GM19452 (cell line): ENCODE data around the gene SH2D1B.

Experiments used
- ATAC-seq: cut with Tn5 transposase; IDR thresholded peaks from one replicate; pipeline ENCODE4 v1.9.1; 2021; ENCODE audit not compliant: unreplicated experiment

The SH2D1B gene

DNA sequence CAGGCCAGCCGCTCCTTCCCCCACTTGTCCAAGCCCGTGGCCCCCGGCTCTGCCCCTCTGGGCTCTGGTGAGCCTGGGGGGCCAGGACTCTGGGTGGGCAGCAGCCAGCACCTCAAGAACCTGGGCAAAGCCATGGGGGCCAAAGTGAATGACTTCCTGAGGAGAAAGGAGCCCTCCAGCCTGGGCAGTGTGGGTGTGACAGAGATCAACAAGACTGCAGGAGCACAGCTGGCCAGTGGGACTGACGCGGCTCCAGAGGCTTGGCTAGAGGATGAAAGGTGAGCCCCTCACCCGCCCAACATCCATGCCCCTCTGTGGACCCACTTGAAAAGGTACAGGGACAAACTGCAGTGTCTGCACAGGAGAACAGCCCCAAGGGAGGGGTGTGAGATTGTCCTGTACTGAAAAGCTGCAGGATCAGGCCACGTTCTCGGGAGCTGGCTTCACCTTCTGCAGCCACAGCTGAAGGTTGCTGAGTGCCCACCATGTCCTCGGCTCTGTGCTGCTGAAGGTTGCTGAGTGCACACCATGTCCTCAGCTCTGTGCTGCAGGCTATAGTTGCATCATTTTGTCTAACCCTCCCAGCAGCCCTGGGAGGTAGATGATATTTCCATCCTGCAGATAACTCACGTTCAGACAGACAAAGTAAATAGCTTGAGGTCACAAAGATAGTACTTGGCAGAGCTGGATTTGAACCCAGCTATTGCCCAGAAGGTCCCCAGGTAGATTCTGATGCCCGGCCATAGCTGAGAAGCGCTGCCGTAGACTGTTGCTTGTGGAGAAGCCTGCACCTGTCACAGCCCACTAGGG is 29.8 kb downstream of the SH2D1B start:
- no peak for ATAC-seq

DNA sequence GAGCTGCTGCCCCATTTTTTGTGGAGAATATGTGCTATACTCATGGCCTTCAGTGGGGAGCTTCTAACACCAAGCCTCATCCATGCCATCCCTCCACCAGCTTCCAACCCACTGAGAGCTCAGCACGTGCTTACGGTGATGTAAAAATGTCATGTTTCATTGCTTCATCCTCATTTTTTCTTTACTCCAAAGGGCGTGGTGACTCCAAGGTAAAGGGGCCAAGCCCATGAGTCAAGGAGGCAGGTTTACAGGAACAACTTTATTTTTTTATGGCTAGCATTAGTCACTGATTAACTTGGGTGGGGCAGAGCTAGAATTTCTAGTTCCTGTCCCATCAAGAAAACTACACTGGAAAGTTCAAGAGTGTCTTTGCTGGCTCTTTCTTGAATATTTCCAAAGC is 30.6 kb downstream of the SH2D1B start, which contains the start of gene C1orf226:
TSS of gene C1orf226 (plus strand) at position 346 of the 400 bp plus-strand sequence. CDS start 174 bp downstream, outside the sequence.
- no peak for ATAC-seq

GRCh38 chr1:162380061-162380846 is 31.7 kb downstream of the SH2D1B start:
- no peak for ATAC-seq

DNA sequence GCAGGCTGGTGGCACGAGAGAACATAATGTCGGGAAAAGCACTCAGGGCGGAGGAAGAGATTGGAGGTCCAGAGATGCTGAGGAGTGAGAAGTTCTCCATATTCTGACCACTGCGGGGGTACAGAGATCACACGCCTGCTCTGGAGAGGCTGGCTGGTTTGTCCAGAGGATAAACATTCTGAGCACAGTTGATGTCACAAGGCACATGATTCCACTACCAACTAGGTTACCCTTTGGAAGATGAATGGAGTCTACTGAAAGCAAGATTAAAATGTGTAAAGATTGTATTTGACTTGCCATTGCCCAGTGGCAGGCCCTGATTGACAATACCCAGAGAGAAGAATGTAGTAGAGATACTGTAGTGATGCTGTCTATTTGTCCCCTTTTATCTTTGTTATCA is 35.2 kb downstream of the SH2D1B start, which contains the start of gene SPATA46:
TSS of gene SPATA46 (minus strand) at position 164 of the 400 bp plus-strand sequence. CDS start at position 100, 64 bp downstream.
- ATAC-seq = no peak

DNA sequence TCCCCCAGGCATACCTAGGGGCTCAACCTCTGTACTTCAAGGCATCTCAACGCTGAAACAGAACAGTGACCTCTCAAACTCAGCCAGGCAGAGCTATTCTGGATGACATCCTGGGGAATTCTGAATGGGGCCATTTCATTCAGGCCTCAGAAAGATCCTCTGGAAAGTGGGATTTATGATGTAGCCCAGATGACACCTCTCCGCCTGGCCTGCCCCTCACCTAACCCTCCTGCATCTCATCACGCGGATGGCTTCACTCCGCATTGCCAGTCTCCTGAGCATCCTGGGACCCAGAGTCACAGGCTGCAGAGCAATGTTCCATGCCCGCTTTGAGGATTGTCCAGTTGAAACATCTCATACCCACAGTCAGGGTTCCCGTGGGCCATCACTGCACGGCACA is 36.5 kb downstream of the SH2D1B start:
- ATAC-seq = no peak

- ATAC-seq = no peak
These were observed 37.5 kb downstream of the SH2D1B start for GRCh38 chr1:162374406-162374805.

GRCh38 chr1:162373541-162374260 is 38.2 kb downstream of the SH2D1B start:
- ATAC-seq = no peak

DNA sequence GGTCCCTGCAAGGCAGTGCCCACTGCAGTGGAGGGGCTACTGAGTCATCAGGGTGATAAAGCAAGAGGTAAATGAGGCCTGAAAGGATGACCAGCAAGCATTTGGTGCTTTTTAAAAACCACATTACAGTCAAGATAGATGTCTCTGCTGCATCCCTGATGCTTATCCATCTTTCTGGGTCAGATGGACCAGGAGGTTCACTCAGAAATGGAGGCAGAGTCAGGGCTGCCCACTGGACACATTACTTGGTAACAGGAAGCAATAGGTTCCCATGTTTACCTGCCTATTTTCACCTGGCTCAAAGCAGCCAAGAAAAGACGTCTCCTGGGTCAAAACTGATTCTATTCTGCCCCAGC is 38.9 kb downstream of the SH2D1B start:
- no peak for ATAC-seq

DNA sequence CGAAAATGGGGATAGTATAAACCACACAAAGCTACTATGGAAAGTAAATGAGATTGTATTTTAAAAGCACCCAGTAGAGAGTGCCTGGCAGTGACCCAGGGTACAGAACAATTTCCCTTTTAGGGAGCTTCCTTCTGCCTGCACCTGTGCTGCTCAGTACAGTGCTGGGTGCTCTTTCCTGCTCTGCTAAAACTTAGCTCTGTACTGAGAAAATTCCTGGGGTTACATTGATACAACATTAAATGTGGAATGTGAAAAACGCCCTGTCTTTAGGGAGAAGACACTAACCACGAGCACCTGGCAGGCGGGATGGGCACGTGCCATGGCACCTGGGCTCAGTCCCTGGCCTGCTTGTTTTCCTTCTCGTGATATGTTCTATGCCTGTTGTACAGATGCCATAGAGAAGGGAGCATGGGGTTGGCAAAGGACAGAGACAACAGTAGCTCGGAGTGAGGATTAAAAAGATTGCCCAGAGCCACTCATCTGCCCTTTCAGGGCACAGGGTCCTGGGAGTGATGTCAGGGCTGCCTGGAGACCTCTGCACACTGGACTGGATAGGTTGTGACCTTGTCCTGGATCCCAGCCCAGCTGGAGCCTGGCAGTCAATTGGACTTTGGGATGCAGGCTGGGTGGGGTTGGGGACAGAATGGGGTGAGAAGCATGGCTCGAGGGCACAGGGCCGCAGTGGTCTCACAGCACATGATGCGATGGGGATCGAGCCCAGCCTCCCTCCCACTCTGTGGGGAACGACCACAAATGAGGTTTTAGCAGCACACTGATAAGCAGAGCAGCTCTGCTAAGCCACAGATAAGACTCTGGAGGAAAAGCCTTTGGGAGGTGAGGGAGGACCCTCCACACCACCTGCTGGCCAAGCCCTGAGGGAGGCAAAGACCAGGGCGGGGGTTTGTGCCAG is 39.5 kb downstream of the SH2D1B start:
- ATAC-seq = no peak

DNA sequence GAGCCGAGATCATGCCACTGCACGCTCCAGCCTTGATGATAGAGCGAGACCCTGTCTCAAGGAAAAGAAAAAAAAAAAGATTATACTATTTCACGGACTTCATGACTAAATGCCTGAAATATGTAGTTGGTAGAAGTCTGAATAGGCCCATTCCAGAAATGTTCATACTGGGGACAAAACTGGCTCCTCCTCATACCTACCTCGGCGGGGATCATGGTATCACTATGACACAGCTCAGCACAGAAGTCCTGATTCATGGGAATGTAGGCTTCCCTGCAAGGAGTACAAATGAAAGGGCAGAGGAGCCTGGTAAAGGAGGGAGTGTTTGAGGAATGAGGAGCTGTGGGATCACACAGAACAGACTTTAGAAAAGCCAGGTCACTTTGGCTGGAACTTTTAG is 40.3 kb downstream of the SH2D1B start:
- ATAC-seq = no peak

DNA sequence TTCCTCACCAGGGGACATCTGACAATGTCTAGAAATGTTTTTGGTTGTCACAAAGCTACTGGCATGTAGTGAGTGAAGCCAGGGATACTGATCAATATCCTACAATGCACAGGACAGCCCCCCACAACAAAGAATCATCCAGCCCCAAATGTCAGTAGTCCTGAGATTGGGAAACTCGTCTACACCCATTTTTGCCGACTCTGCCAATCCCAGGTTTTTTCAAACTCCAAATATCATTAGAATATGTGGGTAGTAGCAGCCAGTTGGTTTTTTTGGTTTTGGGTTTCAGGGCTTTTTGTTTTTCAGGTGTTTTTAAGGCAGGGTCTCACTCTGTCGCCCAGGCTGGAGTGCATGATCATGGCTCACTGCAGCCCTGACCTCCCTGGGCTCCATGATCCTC is 41.2 kb downstream of the SH2D1B start:
- ATAC-seq = no peak

DNA sequence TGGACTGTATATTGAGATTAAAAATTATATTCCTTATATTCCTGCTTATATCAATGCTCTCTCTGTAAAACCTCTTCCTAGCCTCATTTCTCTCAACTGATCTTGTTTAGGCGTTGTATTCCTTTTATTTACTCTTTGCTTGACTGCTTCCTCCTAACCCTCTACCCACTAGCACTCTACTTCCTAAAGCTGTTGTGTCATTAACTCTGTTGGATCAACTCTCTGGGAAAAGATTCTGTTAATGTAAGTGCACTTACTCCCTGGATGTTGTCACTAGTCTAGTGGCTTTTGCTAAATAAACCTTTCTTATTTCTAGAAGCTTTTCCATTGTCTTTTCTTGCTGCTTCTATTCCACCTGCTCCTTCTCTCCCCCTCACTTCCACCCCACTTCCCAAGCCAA is 41.8 kb downstream of the SH2D1B start:
- no peak for ATAC-seq

- no peak for ATAC-seq
These were observed 42.4 kb downstream of the SH2D1B start for GRCh38 chr1:162369571-162369970.

DNA sequence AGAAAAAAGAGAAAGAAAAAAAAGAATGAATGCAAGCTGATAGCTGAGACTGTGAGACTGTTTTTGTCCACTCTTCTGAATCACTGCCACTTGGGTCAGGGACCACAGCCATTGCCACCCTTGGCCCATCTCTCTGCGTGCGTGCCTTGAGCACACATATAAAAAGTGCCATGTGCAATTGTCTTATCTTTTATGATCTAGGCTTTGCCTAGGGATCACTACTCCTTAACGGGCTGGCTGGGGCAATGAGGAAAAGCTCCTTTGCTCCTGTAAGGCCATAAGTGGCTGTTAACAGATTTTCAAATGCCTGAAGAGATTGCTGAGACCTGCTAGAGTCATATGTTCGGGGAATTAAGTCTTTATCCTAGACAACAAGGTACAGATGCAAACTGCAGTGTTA is 43.5 kb downstream of the SH2D1B start:
- ATAC-seq = no peak

DNA sequence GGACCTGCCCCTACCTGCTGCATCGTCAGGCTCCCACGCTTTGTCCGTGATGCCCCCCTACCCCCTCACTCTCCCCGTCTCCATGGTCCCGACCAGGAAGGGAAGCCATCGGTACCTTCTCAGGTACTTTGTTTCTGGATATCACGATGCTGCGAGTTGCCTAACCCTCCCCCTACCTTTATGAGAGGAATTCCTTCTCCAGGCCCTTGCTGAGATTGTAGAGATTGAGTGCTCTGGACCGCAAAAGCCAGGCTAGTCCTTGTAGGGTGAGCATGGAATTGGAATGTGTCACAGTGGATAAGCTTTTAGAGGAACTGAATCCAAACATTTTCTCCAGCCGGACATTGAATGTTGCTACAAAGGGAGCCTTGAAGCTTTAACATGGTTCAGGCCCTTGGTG is 44.2 kb downstream of the SH2D1B start:
- ATAC-seq = no peak

DNA sequence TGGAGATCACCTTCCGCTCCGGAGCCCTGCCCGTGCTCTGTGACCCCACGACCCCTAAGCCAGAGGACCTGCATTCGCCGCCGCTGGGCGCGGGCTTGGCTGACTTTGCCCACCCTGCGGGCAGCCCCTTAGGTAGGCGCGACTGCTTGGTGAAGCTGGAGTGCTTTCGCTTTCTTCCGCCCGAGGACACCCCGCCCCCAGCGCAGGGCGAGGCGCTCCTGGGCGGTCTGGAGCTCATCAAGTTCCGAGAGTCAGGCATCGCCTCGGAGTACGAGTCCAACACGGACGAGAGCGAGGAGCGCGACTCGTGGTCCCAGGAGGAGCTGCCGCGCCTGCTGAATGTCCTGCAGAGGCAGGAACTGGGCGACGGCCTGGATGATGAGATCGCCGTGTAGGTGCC is 44.9 kb downstream of the SH2D1B start:
- ATAC-seq = no peak

GRCh38 chr1:162366671-162367070 is 45.3 kb downstream of the SH2D1B start:
- no peak for ATAC-seq

GRCh38 chr1:162366149-162366548 is 45.8 kb downstream of the SH2D1B start:
- ATAC-seq = no peak

DNA sequence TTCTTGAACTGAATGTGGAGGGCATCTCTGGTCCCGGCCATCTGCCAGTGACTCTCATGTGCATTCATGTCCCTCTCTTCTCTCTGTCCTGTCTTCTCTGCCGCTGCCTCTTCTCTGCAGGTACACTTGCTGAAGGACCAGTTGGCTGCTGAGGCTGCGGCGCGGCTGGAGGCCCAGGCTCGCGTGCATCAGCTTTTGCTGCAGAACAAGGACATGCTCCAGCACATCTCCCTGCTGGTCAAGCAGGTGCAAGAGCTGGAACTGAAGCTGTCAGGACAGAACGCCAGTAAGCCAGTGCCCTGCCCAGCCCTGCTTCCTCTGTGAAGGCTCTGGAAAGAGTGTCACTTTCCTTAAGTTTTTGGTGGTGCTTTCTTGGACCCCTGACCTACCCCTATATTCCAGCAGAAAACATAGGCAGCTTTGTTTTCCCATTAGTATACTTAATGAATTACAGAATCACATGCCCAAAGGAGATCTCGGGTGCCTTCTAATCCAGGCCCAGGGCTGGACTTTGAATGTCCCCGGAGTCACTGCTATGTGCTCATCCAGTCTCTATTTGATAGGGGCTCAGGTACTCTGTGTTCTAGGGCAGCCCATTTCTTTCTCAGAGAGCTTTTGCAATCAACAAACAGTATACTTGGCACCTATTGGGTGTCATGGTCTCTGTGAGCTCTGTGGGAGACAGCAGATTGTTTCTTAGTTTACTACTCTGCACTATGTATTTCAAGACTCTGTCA is 46.5 kb downstream of the SH2D1B start:
- ATAC-seq = no peak

DNA sequence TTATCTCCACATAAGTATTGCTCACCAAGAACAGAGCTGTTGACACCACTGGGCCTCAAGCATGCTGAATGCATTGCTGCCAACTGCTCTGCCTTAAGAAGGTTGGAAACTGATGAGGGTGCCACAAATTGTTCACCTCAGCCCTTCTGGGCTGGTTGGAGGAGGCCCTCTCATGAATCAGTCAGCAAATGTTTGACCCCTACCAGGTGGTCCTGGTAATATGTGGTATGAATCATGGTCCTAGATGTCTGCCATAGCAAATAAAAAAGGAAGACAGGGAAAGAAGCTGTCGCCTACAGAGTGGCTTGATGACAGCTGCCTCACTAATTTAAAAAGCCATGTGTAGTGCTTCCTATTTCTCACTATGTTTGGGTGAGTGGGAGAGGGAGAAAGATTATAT is 47.4 kb downstream of the SH2D1B start:
- no peak for ATAC-seq
